Activated T-helper 9 cell treated with anti-CD3 and anti-CD28 coated beads, Interleukin-2, amount 50 U/mL, for 16 hours (primary cell): ENCODE data around the gene GOLGA7B.
A peak's percentile ranks its signal among the peaks of the same experiment; 100 is the strongest.

ENCODE experiments used
- DNase-seq: peaks from one replicate; pipeline ENCODE4 v3.0.0-alpha.2; 2020; ENCODE audit warnings: low read depth

The GOLGA7B gene

GRCh38 chr10:97849687-97850402 is at the start of gene GOLGA7B:
Gene GOLGA7B, plus strand, starts transcription at chr10:97849843. Its CDS starts 461 bp downstream, at chr10:97850304.
- DNase-seq, result peak; percentile 53

GRCh38 chr10:97800474-97800873 is 49.2 kb upstream of the GOLGA7B start:
- no peak for DNase-seq

- DNase-seq, result no peak
Observed at GRCh38 chr10:97801422-97801821, 48.2 kb upstream of the GOLGA7B start.

GRCh38 chr10:97805096-97805884 is 44.4 kb upstream of the GOLGA7B start:
- DNase-seq, result no peak

GRCh38 chr10:97805949-97806348 is 43.7 kb upstream of the GOLGA7B start:
- DNase-seq, result no peak

- no peak for DNase-seq
Observed at GRCh38 chr10:97810446-97810845, 39.2 kb upstream of the GOLGA7B start.

- no peak for DNase-seq
Observed at GRCh38 chr10:97811958-97812357, 37.7 kb upstream of the GOLGA7B start.

GRCh38 chr10:97812696-97813095 is 36.9 kb upstream of the GOLGA7B start:
- DNase-seq, result no peak

GRCh38 chr10:97813311-97813710 is 36.3 kb upstream of the GOLGA7B start:
- no peak for DNase-seq

GRCh38 chr10:97814996-97815395 is 34.6 kb upstream of the GOLGA7B start:
- no peak for DNase-seq

GRCh38 chr10:97816609-97817008 is 33.0 kb upstream of the GOLGA7B start:
- DNase-seq, result no peak

- DNase-seq, result no peak
Observed at GRCh38 chr10:97818572-97818971, 31.1 kb upstream of the GOLGA7B start.

- DNase-seq, result no peak
Observed at GRCh38 chr10:97820096-97820704, 29.4 kb upstream of the GOLGA7B start.

- no peak for DNase-seq
Observed at GRCh38 chr10:97821308-97822038, 28.2 kb upstream of the GOLGA7B start.

- no peak for DNase-seq
Observed at GRCh38 chr10:97822261-97822687, 27.4 kb upstream of the GOLGA7B start.

- no peak for DNase-seq
Observed at GRCh38 chr10:97823734-97824133, 25.9 kb upstream of the GOLGA7B start.

- no peak for DNase-seq
Observed at GRCh38 chr10:97825020-97825760, 24.5 kb upstream of the GOLGA7B start.

GRCh38 chr10:97826892-97827291 is 22.8 kb upstream of the GOLGA7B start:
- DNase-seq, result no peak

- DNase-seq, result no peak
Observed at GRCh38 chr10:97827702-97828291, 21.8 kb upstream of the GOLGA7B start.

GRCh38 chr10:97828721-97829120 is 20.9 kb upstream of the GOLGA7B start:
- no peak for DNase-seq

- DNase-seq, result no peak
Observed at GRCh38 chr10:97830064-97830463, 19.6 kb upstream of the GOLGA7B start.
